ENCODE results near the gene SNAI3.

DNA sequence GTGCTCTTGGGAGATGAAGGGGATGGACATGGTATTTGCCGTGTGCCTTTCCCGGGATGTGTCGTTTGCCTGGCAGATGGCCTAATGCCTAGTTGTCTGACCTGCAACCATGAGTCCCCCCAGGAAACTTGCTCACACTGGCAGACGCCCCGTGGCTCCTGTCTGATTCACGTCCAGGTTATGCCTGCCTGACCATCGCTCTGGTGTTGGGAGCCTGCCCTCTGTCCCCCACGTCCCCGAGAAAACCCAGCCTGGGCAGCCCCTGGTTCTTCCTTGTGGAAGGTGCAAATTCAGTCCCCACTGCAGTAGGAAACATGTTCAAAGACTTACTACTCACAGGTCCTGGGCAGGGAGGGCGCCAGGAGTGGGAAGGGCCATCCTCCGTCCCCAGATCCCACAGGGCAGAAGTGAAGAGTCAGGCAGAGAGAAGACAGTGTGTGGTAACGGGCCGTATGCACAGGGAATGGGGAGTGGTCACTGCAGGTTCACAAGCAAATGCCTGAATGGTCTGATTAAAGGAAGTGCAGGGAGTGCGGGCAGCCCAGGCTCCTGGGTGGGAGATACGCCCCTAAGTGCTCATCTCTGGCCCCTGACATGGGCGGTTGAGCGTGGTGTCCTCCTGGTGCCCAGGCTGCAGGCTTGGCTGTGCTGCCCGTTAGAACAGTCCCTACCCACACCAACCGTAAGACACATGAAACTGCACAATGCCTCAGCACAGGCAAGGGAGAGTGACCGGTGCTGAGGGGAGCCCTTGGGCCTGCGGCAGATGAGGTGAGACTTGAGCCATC is 4.2 kb upstream of the SNAI3 start:
- TF ChIP-seq, protein P1, sequence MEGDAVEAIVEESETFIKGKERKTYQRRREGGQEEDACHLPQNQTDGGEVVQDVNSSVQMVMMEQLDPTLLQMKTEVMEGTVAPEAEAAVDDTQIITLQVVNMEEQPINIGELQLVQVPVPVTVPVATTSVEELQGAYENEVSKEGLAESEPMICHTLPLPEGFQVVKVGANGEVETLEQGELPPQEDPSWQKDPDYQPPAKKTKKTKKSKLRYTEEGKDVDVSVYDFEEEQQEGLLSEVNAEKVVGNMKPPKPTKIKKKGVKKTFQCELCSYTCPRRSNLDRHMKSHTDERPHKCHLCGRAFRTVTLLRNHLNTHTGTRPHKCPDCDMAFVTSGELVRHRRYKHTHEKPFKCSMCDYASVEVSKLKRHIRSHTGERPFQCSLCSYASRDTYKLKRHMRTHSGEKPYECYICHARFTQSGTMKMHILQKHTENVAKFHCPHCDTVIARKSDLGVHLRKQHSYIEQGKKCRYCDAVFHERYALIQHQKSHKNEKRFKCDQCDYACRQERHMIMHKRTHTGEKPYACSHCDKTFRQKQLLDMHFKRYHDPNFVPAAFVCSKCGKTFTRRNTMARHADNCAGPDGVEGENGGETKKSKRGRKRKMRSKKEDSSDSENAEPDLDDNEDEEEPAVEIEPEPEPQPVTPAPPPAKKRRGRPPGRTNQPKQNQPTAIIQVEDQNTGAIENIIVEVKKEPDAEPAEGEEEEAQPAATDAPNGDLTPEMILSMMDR (IDR thresholded peaks at IDR 0.05): no peak
- TF ChIP-seq EZH2 (IDR thresholded peaks at IDR 0.05; ENCODE audit: borderline replicate concordance, insufficient read depth, low read depth, low read length, poor library complexity, severe bottlenecking): no peak

All from B cell (primary cell).